HCT116 (cell line): ENCODE measurements around the gene FFAR1. TPM values are rescaled to one million over a fixed set of nuclear protein-coding genes. Genes with fewer than 3 reads are reported as not detected.
"Not testable (repeated sequence)": the region's sequence is repeated elsewhere in the genome, so short reads cannot be mapped to it uniquely, and the experiment has no call there.

ENCODE experiments used
- ATAC-seq: fragments of 200-7000 bp; cut with Tn5 transposase; 2 replicates; pipeline ENCODE4 v1.9.1; 2020; ENCODE audit warnings: mild to moderate bottlenecking, moderate library complexity
- BruUV-seq: library from RNA; stranded (reverse); fragments of 400-500 nt; replicated peaks from 2 replicates; lab custom pipeline; 2021; lab: Mats Ljungman, UMichigan
- CTCF ChIA-PET: fragments of 300-600 bp; sonication (Branson Sonifier 250); formaldehyde crosslinking; loops from one replicate; lab custom pipeline; 2021; ENCODE audit warnings: antibody characterized with exemption; lab: Charles Lee
- POLR2A ChIA-PET: fragments of 300-600, 350-600 bp; sonication (Branson Sonifier 250); formaldehyde crosslinking; loops from one replicate; lab custom pipeline; 2021; ENCODE audit warnings: antibody characterized with exemption; lab: Charles Lee
- RAD21 ChIA-PET, 2 experiments: fragments of 300-600 bp; sonication (Branson Sonifier 250); formaldehyde crosslinking; loops; one replicate each; lab custom pipeline; 2023; ENCODE audit warnings: low total read pairs in 2 of 2; ENCODE audit not compliant: uncharacterized antibody in 2 of 2, unreplicated experiment in 2 of 2, low non-redundant PET in 1 of 2; lab: Charles Lee
- DNase-seq: peaks from one replicate; pipeline ENCODE4 v3.0.0-alpha.2; 2010; ENCODE audit warnings: low read depth, low spot score
- H2AFZ ChIP-seq: fragments of 200-600 bp; shearing (Covaris generic), sonication (generic); 2 replicates; pipeline ENCODE4 v1.6.1; 2017; ENCODE audit warnings: low read depth, mixed run types, mixed read lengths, antibody characterized with exemption, low read length; ENCODE audit not compliant: poor library complexity, severe bottlenecking
- H3K27ac ChIP-seq: 2 replicates; pipeline ENCODE4 v1.5.1; 2012; ENCODE audit warnings: low read depth, low read length
- H3K27me3 ChIP-seq: fragments of 200-600 bp; sonication (generic); 2 replicates; pipeline ENCODE4 v1.6.1; 2016; ENCODE audit warnings: mixed run types, low read length, mixed read lengths; ENCODE audit not compliant: insufficient read depth
- H3K36me3 ChIP-seq, 2 experiments: fragments of 200-500 bp in 1 of 2; fragments of 200-600 bp in 1 of 2; sonication (Bioruptor generic) in 1 of 2; sonication (generic) in 1 of 2; 2 replicates each; pipeline versions ENCODE4 v1.5.1 to v1.6.1; 2014 to 2016; ENCODE audit warnings: low read length in 2 of 2, inconsistent platforms in 1 of 2, mixed read lengths in 1 of 2, mixed run types in 1 of 2; ENCODE audit not compliant: insufficient read depth in 2 of 2, control insufficient read depth in 1 of 2
- H3K4me1 ChIP-seq, 2 experiments: fragments of 200-600 bp in 1 of 2; sonication (generic) in 1 of 2; 2 replicates each; pipeline versions ENCODE4 v1.5.1 to v1.6.1; 2012 to 2017; ENCODE audit warnings: low read length in 2 of 2, inconsistent platforms in 1 of 2, mild to moderate bottlenecking in 1 of 2, mixed read lengths in 1 of 2, mixed run types in 1 of 2, moderate library complexity in 1 of 2; ENCODE audit not compliant: insufficient read depth in 2 of 2, control insufficient read depth in 1 of 2
- H3K4me2 ChIP-seq: fragments of 200-600 bp; sonication (generic); 2 replicates; pipeline ENCODE4 v1.6.1; 2017; ENCODE audit warnings: mixed run types, low read length, mixed read lengths
- H3K4me3 ChIP-seq, 2 experiments: fragments of 200-600 bp in 1 of 2; sonication (generic) in 1 of 2; replicated peaks in 1 of 2; 2 replicates each; pipeline ENCODE4 v1.5.1; 2011 to 2016; ENCODE audit warnings: low read length in 2 of 2, control low read depth in 1 of 2, low read depth in 1 of 2, mild to moderate bottlenecking in 1 of 2, mixed read lengths in 1 of 2, mixed run types in 1 of 2
- H3K79me2 ChIP-seq: fragments of 200-600 bp; sonication (generic); 2 replicates; pipeline ENCODE4 v1.6.1; 2017; ENCODE audit warnings: mild to moderate bottlenecking, mixed run types, low read length, moderate library complexity, mixed read lengths; ENCODE audit not compliant: insufficient read depth
- H3K9ac ChIP-seq: fragments of 200-600 bp; sonication (generic); 2 replicates; pipeline ENCODE4 v1.6.1; 2016; ENCODE audit warnings: low read length, mixed read lengths
- H3K9me2 ChIP-seq: fragments of 200-600 bp; sonication (generic), shearing (Covaris generic); 2 replicates; pipeline ENCODE4 v1.6.1; 2017; ENCODE audit warnings: mixed run types, mild to moderate bottlenecking, moderate library complexity; ENCODE audit not compliant: insufficient read depth
- H3K9me3 ChIP-seq, 2 experiments: fragments of 200-500 bp in 1 of 2; fragments of 200-600 bp in 1 of 2; sonication (Bioruptor generic) in 1 of 2; sonication (generic) in 1 of 2; 2 replicates each; pipeline ENCODE4 v1.6.1; 2014 to 2017; ENCODE audit warnings: low read length in 2 of 2, mixed read lengths in 2 of 2, inconsistent platforms in 1 of 2, low read depth in 1 of 2, mild to moderate bottlenecking in 1 of 2, mixed run types in 1 of 2, moderate library complexity in 1 of 2; ENCODE audit not compliant: control insufficient read depth in 1 of 2, insufficient read depth in 1 of 2
- H4K20me1 ChIP-seq: fragments of 200-600 bp; sonication (generic), shearing (Covaris generic); 2 replicates; pipeline ENCODE4 v1.6.1; 2017; ENCODE audit warnings: mixed run types, mild to moderate bottlenecking, moderate library complexity; ENCODE audit not compliant: insufficient read depth
- CBX3 ChIP-seq: IDR thresholded peaks from 2 replicates; pipeline ENCODE4 v1.6.1; 2012; ENCODE audit warnings: low read depth
- CEBPB ChIP-seq: IDR thresholded peaks from 2 replicates; pipeline ENCODE4 v1.6.1; 2012; ENCODE audit warnings: low read depth
- EZH2 ChIP-seq: fragments of 200-600 bp; sonication (generic); IDR thresholded peaks from 2 replicates; pipeline ENCODE4 v1.6.1; 2017; ENCODE audit warnings: antibody characterized with exemption, mixed run types
- EZH2phosphoT487 ChIP-seq: fragments of 200-600 bp; IDR thresholded peaks from 2 replicates; pipeline ENCODE4 v1.6.1; 2018; ENCODE audit warnings: antibody characterized with exemption, borderline replicate concordance
- FOSL1 ChIP-seq: IDR thresholded peaks from 2 replicates; pipeline ENCODE4 v1.6.1; 2012; ENCODE audit warnings: low read depth
- JUND ChIP-seq: IDR thresholded peaks from 2 replicates; pipeline ENCODE4 v1.6.1; 2012
- POLR2A ChIP-seq: IDR thresholded peaks from 2 replicates; pipeline ENCODE4 v1.7.0; 2011; ENCODE audit warnings: borderline replicate concordance; ENCODE audit not compliant: insufficient read depth, insufficient read length; ENCODE audit errors: extremely low read depth
- POLR2AphosphoS5 ChIP-seq: IDR thresholded peaks from 2 replicates; pipeline ENCODE4 v1.6.1; 2011; ENCODE audit warnings: mild to moderate bottlenecking, low read depth, low read length, moderate library complexity
- RAD21 ChIP-seq: IDR thresholded peaks from 2 replicates; pipeline ENCODE4 v1.6.1; 2012; ENCODE audit warnings: low read depth, mild to moderate bottlenecking
- SP1 ChIP-seq: IDR thresholded peaks from 2 replicates; pipeline ENCODE4 v1.6.1; 2012; ENCODE audit warnings: low read depth
- SRF ChIP-seq: IDR thresholded peaks from 2 replicates; pipeline ENCODE4 v1.6.1; 2012; ENCODE audit warnings: low read depth
- TCF7L2 ChIP-seq: IDR thresholded peaks from 2 replicates; pipeline ENCODE4 v1.7.0; 2011; ENCODE audit warnings: borderline replicate concordance, inconsistent platforms; ENCODE audit not compliant: insufficient read depth, insufficient read length; ENCODE audit errors: extremely low read depth
- intact Hi-C: fragments of 100-400 bp; cut with micrococcal nuclease; formaldehyde crosslinking; loops from 2 replicates; pipeline ENCODE4 v1.10.0; 2022
- total RNA-seq: library from RNA; stranded (reverse); gene quantifications from one replicate; pipeline ENCODE4 v1.2.1, GENCODE V29; 2021; ENCODE audit not compliant: unreplicated experiment
- TF ChIP-seq, protein P1 (sequence below), 3 experiments: fragments of 200-600 bp in 1 of 3; sonication (generic) in 1 of 3; IDR thresholded peaks in 2 of 3; conservative IDR thresholded peaks in 1 of 3; 2 replicates each; pipeline ENCODE4 v1.5.1; 2012 to 2017; ENCODE audit warnings: low read depth in 2 of 3, low read length in 2 of 3, antibody characterized with exemption in 1 of 3, borderline replicate concordance in 1 of 3, control low read depth in 1 of 3, mild to moderate bottlenecking in 1 of 3, mixed read lengths in 1 of 3, mixed run types in 1 of 3, moderate library complexity in 1 of 3; ENCODE audit not compliant: insufficient read depth in 1 of 3

FFAR1 gene
- total RNA-seq, 1 experiment from 2014 or later: not detected

DNA sequence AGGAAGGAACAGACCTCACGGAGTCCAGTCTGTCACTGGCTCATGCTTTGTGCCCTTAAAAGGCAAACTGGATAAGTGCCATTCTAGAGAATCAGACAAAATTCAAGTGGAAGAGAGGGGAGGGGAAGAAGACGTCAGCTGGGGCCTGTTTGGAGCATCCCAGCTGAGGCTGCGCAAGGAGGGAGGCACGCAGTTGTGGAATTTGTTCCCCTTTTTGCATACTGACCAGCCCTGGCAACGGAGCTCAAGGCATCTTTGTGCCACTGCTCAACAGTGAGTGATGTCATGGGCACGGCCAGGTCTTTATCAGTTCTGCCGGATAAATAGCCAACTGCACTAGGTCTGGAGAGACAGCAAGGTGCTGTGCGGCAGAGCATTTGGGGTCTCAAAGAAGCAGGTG, 23.0 kb downstream of the FFAR1 start, which contains the start of gene GPR42:
Gene GPR42, plus strand, starts transcription at position 347 of the 400 bp plus-strand sequence. CDS start 292 bp downstream, outside the sequence.
- RAD21 ChIA-PET: no interaction called here
- TF ChIP-seq TCF7L2 (no peak), RAD21 (no peak), CBX3 (no peak), EZH2phosphoT487 (no peak), EZH2 (no peak)
- TF ChIP-seq, protein P1, sequence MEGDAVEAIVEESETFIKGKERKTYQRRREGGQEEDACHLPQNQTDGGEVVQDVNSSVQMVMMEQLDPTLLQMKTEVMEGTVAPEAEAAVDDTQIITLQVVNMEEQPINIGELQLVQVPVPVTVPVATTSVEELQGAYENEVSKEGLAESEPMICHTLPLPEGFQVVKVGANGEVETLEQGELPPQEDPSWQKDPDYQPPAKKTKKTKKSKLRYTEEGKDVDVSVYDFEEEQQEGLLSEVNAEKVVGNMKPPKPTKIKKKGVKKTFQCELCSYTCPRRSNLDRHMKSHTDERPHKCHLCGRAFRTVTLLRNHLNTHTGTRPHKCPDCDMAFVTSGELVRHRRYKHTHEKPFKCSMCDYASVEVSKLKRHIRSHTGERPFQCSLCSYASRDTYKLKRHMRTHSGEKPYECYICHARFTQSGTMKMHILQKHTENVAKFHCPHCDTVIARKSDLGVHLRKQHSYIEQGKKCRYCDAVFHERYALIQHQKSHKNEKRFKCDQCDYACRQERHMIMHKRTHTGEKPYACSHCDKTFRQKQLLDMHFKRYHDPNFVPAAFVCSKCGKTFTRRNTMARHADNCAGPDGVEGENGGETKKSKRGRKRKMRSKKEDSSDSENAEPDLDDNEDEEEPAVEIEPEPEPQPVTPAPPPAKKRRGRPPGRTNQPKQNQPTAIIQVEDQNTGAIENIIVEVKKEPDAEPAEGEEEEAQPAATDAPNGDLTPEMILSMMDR (IDR thresholded peaks at IDR 0.05 in 2 of 3, conservative IDR thresholded peaks at IDR 0.05 in 1 of 3; ENCODE audit: borderline replicate concordance in 1 of 3, insufficient read depth in 1 of 3, low read depth in 2 of 3, low read length in 2 of 3): no peak
- TF ChIP-seq, all 23 proteins: peak for 0

DNA sequence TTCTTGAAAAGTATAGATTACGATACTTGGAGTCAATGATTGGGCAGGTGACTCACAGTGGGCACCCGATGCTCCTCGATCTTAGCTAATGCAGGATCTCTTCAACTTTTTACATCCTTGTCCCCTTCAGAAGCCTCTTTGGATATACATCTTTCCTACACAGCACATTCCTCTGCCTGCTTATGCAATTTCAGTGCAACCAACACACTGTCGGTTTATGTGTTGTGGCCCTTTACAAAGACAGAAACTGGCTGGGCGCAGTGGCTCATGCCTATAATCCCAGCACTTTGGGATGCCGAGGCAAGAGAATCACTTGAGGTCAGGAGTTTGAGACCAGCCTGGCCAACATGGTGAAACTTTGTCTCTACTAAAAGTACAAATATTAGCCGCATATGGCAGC, 25.8 kb downstream of the FFAR1 start:
- Histone ChIP-seq H3K79me2 (no peaks in the 10 kb centered on the region), H3K27me3 (peaks cover 5% of the 10 kb centered on the region; the same call in 1 of the 2 replicates), H4K20me1 (no peaks in the 10 kb centered on the region), H3K4me2 (no peak overlapping the region), H3K9me2 (no peaks in the 10 kb centered on the region), H3K27ac (no peak overlapping the region), H3K9me3 (no peaks in the 10 kb centered on the region), H3K4me3 (no peak overlapping the region), H3K4me1 (peaks cover 0 to 11% of the 10 kb centered on the region in 2 experiments; a peak in 2 of 4 replicates), H3K36me3 (no peaks in the 10 kb centered on the region), H3K9ac (no peak overlapping the region), H2AFZ (no peak overlapping the region)
- DNase-seq: no peak
- no TSS peak for BruUV-seq
- no peak for ATAC-seq
- TF ChIP-seq POLR2AphosphoS5 (no peak), RAD21 (no peak), SRF (no peak), SP1 (no peak), POLR2A (no peak), JUND (no peak), CEBPB (no peak), FOSL1 (no peak)
- ChIA-PET RAD21 (no interaction called here), POLR2A (no interaction called here), CTCF (no interaction called here)
- intact Hi-C loops: no loop called here

More for the DNA sequence above, 23.0 kb downstream of the FFAR1 start, which contains the start of gene GPR42:
- no peak within 1 kb of the TSS for H3K9ac ChIP-seq
- no TSS peak for BruUV-seq
- no peak within 1 kb of the TSS for H3K27ac ChIP-seq
- ChIA-PET POLR2A (no interaction called here), CTCF (no interaction called here)
- no peaks in the 10 kb centered on the region for H3K79me2 ChIP-seq
- no peaks in the 10 kb centered on the region for H3K9me2 ChIP-seq
- peaks cover 8% of the 10 kb centered on the region for H3K27me3 ChIP-seq
- no peaks in the 10 kb centered on the region for H3K36me3 ChIP-seq
- DNase-seq: no peak
- intact Hi-C loops: no loop called here
- H3K9me3 ChIP-seq: no peaks in the 10 kb centered on the region
- no peak within 1 kb of the TSS for H3K4me2 ChIP-seq
- H3K4me1 ChIP-seq: peaks cover 0 to 11% of the 10 kb centered on the region in 2 experiments; a peak in 2 of 4 replicates
- no peak within 1 kb of the TSS for H3K4me3 ChIP-seq
- H4K20me1 ChIP-seq: no peaks in the 10 kb centered on the region
- ATAC-seq: no peak
- no peak within 1 kb of the TSS for H2AFZ ChIP-seq

- H3K4me2 ChIP-seq, H3K27ac ChIP-seq, H3K27me3 ChIP-seq, POLR2A ChIA-PET, intact Hi-C loops, H3K36me3 ChIP-seq, BruUV-seq, H3K4me3 ChIP-seq, ATAC-seq, H3K9ac ChIP-seq, H2AFZ ChIP-seq, H3K9me3 ChIP-seq, H3K79me2 ChIP-seq, H3K9me2 ChIP-seq, H4K20me1 ChIP-seq, RAD21 ChIA-PET, DNase-seq: not testable (repeated sequence)
- peaks cover 0 to 11% of the 10 kb centered on the region in 2 experiments; a peak in 2 of 4 replicates for H3K4me1 ChIP-seq
- CTCF ChIA-PET: interaction anchor here (1.2 to 1.6 kb wide), 3 partner anchors 16 to 121 kb away, joined by 3 to 5 read pairs (median 3); no protein-coding TSS in a partner anchor
Observed at GRCh38 chr19:35374031-35374430, 26.3 kb downstream of the FFAR1 start.
